Activated T-helper 17 cell treated with anti-CD3 and anti-CD28 coated beads, Interleukin-2, amount 50 U/mL, for 72 hours (primary cell): Measurements from ENCODE around the gene COX4I1. TPM values are rescaled to one million over a fixed set of nuclear protein-coding genes. Genes with fewer than 3 reads are reported as not detected.

Experiments used
- ATAC-seq: fragments of 150-1000 bp; cut with Tn5 transposase; replicated peaks from 2 replicates; pipeline ENCODE4 v1.10.0; 2021; ENCODE audit warnings: mild to moderate bottlenecking, moderate library complexity
- H3K27ac Mint-ChIP-seq: one replicate; pipeline ENCODE4 v1.8.0; 2022; ENCODE audit warnings: mixed read lengths
- H3K27me3 Mint-ChIP-seq: one replicate; pipeline ENCODE4 v1.8.0; 2022; ENCODE audit warnings: mixed read lengths
- H3K36me3 Mint-ChIP-seq: one replicate; pipeline ENCODE4 v1.8.0; 2022; ENCODE audit warnings: low read depth, mild to moderate bottlenecking, mixed read lengths
- H3K4me1 Mint-ChIP-seq: one replicate; pipeline ENCODE4 v1.8.0; 2022; ENCODE audit warnings: mixed read lengths
- H3K4me3 Mint-ChIP-seq: one replicate; pipeline ENCODE4 v1.8.0; 2022; ENCODE audit warnings: mild to moderate bottlenecking, mixed read lengths
- H3K9me3 Mint-ChIP-seq: one replicate; pipeline ENCODE4 v1.8.0; 2022; ENCODE audit warnings: mixed read lengths
- total RNA-seq, 2 donors: library from RNA; stranded (reverse); gene quantifications; one replicate each; pipeline ENCODE4 v1.2.3, GENCODE V29; 2022

The COX4I1 gene
- total RNA-seq, 2 donors from 2014 or later, result 415 to 467 TPM

DNA sequence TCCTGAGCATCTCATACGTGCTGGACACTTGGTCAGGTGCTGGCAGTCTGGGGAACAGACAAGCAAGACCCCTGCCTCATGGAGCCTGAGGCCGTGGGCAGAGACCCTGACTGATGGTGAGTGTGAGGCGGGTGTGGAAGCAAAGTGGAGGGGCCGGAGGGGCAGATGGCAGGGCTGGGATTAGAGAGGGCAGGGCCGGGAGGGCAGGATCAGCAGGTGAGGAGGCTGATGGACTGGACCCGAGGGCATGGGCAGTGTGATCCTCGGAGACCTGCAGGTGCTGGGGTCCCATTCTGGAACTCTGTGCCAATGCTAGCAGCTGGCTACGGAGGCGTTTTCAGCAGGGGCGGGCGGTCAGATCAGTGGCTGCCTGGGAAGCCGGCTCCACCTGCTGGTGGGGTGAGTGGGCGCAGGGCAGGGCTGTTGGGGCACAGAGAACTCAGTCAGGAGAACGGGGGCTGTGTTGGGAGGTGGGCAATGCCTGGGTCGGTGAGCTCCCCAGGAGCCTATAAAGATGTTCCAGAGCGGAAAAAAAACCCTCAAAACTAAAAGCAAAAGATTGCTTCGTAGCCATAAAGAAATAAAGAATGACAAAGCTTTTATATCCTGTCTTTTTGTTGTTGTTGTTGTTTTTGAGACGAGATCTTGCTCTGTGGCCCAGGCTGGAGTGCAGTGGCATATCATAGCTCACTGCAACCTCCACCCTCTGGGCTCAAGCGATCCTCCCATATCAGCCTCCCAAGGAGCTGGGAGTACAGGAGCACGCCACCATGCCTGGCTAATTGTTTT is 39.7 kb upstream of the COX4I1 start:
- H3K27ac Mint-ChIP-seq, result no peak overlapping the region

DNA sequence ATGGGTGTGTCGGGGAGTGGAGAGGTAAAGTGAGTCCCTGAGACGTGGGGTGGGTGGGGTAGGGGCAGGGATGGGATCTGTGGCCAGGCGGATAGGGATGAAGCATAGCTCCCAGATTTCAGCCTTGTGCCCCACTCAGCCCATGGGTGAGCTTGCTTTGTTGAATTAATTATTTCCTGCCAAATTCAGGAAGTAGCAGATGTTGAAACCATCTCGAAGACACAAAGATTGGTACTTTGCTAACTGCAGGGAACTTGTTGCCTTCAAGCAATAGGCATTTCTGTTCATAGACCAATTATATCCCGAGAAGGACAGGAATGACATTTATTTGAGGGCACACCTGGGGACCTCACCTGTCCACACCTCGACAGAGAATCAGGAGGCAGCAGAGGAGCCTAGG is 37.6 kb upstream of the COX4I1 start:
- H3K36me3 Mint-ChIP-seq, result no peaks in the 10 kb centered on the region
- no peak overlapping the region for H3K27ac Mint-ChIP-seq
- peaks cover 22% of the 10 kb centered on the region for H3K27me3 Mint-ChIP-seq
- ATAC-seq, result no peak
- no peaks in the 10 kb centered on the region for H3K9me3 Mint-ChIP-seq
- H3K4me3 Mint-ChIP-seq, result no peak overlapping the region
- peaks cover 4% of the 10 kb centered on the region for H3K4me1 Mint-ChIP-seq

More for the DNA sequence above, 39.7 kb upstream of the COX4I1 start:
- Mint-ChIP-seq H3K36me3 (no peaks in the 10 kb centered on the region), H3K27me3 (peaks cover 22% of the 10 kb centered on the region), H3K9me3 (no peaks in the 10 kb centered on the region), H3K4me1 (peaks cover 4% of the 10 kb centered on the region), H3K4me3 (no peak overlapping the region)
- ATAC-seq, result no peak

DNA sequence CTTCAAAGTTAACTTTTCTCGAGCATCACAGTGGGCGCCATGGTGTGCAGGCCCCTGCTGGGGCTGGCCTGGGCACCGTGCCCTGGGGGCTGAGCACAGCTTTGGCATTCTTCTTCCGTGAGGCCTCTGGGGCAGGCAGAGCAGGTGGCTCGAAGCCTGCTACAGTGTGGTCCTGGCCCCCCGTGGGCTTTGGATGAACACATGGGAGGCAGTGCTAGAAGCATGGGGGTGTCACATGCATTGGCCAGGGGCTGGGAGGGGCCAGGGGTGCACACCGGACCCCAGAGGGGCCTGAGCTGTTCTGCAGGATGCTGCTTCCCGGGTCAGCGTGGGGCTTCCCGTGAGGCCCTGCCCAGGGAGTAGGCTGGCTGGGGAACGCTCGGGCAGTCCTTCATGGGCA is 36.5 kb upstream of the COX4I1 start:
- Mint-ChIP-seq H3K36me3 (no peaks in the 10 kb centered on the region), H3K4me1 (no peaks in the 10 kb centered on the region), H3K4me3 (no peak overlapping the region), H3K27ac (no peak overlapping the region), H3K27me3 (peaks cover 25% of the 10 kb centered on the region), H3K9me3 (no peaks in the 10 kb centered on the region)
- ATAC-seq, result no peak

GRCh38 chr16:85763616-85764015 is 35.9 kb upstream of the COX4I1 start:
- no peak overlapping the region for H3K27ac Mint-ChIP-seq
- H3K4me1 Mint-ChIP-seq, result no peaks in the 10 kb centered on the region
- H3K36me3 Mint-ChIP-seq, result no peaks in the 10 kb centered on the region
- no peak for ATAC-seq
- no peak overlapping the region for H3K4me3 Mint-ChIP-seq
- H3K27me3 Mint-ChIP-seq, result peaks cover 24% of the 10 kb centered on the region
- no peaks in the 10 kb centered on the region for H3K9me3 Mint-ChIP-seq

GRCh38 chr16:85765211-85765610 is 34.3 kb upstream of the COX4I1 start:
- H3K36me3 Mint-ChIP-seq, result no peaks in the 10 kb centered on the region
- no peak overlapping the region for H3K27ac Mint-ChIP-seq
- no peak for ATAC-seq
- no peaks in the 10 kb centered on the region for H3K9me3 Mint-ChIP-seq
- no peak overlapping the region for H3K4me3 Mint-ChIP-seq
- H3K4me1 Mint-ChIP-seq, result no peaks in the 10 kb centered on the region
- H3K27me3 Mint-ChIP-seq, result peaks cover 9% of the 10 kb centered on the region

GRCh38 chr16:85765767-85766166 is 33.7 kb upstream of the COX4I1 start:
- ATAC-seq, result no peak
- Mint-ChIP-seq H3K36me3 (no peaks in the 10 kb centered on the region), H3K4me3 (no peak overlapping the region), H3K27me3 (peaks cover 6% of the 10 kb centered on the region), H3K27ac (no peak overlapping the region), H3K9me3 (no peaks in the 10 kb centered on the region), H3K4me1 (no peaks in the 10 kb centered on the region)

- H3K27me3 Mint-ChIP-seq, result peaks cover 2% of the 10 kb centered on the region
- no peaks in the 10 kb centered on the region for H3K9me3 Mint-ChIP-seq
- H3K4me1 Mint-ChIP-seq, result no peaks in the 10 kb centered on the region
- H3K36me3 Mint-ChIP-seq, result no peaks in the 10 kb centered on the region
- peak; percentile 31 for ATAC-seq
- no peak overlapping the region for H3K27ac Mint-ChIP-seq
- H3K4me3 Mint-ChIP-seq, result no peak overlapping the region
These were observed 32.0 kb upstream of the COX4I1 start for GRCh38 chr16:85767531-85767930.

GRCh38 chr16:85768199-85768598 is 31.3 kb upstream of the COX4I1 start:
- Mint-ChIP-seq H3K4me3 (no peak overlapping the region), H3K27me3 (peaks cover 2% of the 10 kb centered on the region), H3K27ac (no peak overlapping the region), H3K4me1 (no peaks in the 10 kb centered on the region), H3K36me3 (no peaks in the 10 kb centered on the region), H3K9me3 (no peaks in the 10 kb centered on the region)
- ATAC-seq, result no peak

DNA sequence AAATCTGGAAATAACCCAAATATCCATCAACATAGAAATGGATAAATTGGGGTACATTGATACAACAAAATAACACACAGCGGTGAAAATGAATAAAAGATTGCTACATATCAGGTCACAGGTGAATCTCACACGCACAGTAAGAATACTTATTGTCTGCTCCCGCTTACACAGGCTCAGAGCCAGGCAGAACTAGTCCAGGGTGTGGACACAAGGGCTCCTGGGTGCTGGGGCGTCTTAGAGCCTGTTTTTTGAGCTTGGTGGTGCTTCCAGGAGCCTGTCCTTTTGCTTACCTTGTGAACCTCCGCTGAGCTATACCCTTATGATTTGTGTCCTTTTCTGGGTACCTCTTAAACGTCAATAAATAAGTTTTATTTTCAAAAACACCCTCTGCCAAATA is 28.8 kb upstream of the COX4I1 start:
- Mint-ChIP-seq H3K36me3 (no peaks in the 10 kb centered on the region), H3K4me3 (no peak overlapping the region), H3K27me3 (peaks cover 2% of the 10 kb centered on the region), H3K4me1 (no peaks in the 10 kb centered on the region), H3K27ac (no peak overlapping the region), H3K9me3 (no peaks in the 10 kb centered on the region)
- no peak for ATAC-seq

DNA sequence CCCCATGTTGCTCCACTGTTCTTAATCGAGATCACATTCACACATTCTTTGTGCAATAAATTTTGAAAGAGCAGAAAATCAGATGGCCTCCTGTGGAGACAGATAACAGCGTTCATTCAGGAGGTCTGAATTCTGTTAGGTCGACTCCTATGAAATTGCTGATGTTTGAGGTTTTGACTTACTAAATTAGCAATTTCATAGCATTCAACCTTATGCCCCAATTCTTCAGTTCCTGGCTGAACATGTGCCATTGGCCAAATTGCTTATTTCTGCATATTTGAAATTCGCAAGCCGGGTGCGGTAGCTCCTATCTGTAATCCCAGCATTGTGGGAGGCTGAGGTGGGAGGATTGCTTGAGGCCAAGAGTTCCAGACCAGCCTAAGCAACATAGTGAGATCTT is 26.5 kb upstream of the COX4I1 start:
- H3K27ac Mint-ChIP-seq, result no peak overlapping the region
- H3K9me3 Mint-ChIP-seq, result no peaks in the 10 kb centered on the region
- H3K4me1 Mint-ChIP-seq, result no peaks in the 10 kb centered on the region
- H3K4me3 Mint-ChIP-seq, result no peak overlapping the region
- no peaks in the 10 kb centered on the region for H3K27me3 Mint-ChIP-seq
- no peak for ATAC-seq
- H3K36me3 Mint-ChIP-seq, result peaks cover 19% of the 10 kb centered on the region

- peaks cover 30% of the 10 kb centered on the region for H3K36me3 Mint-ChIP-seq
- H3K9me3 Mint-ChIP-seq, result no peaks in the 10 kb centered on the region
- no peak overlapping the region for H3K27ac Mint-ChIP-seq
- no peaks in the 10 kb centered on the region for H3K4me1 Mint-ChIP-seq
- ATAC-seq, result no peak
- H3K27me3 Mint-ChIP-seq, result no peaks in the 10 kb centered on the region
- no peak overlapping the region for H3K4me3 Mint-ChIP-seq
These were observed 25.4 kb upstream of the COX4I1 start for GRCh38 chr16:85774136-85774535.

GRCh38 chr16:85774811-85775210 is 24.7 kb upstream of the COX4I1 start:
- no peaks in the 10 kb centered on the region for H3K27me3 Mint-ChIP-seq
- H3K4me3 Mint-ChIP-seq, result no peak overlapping the region
- no peaks in the 10 kb centered on the region for H3K4me1 Mint-ChIP-seq
- H3K27ac Mint-ChIP-seq, result no peak overlapping the region
- ATAC-seq, result no peak
- peaks cover 36% of the 10 kb centered on the region for H3K36me3 Mint-ChIP-seq
- H3K9me3 Mint-ChIP-seq, result no peaks in the 10 kb centered on the region

DNA sequence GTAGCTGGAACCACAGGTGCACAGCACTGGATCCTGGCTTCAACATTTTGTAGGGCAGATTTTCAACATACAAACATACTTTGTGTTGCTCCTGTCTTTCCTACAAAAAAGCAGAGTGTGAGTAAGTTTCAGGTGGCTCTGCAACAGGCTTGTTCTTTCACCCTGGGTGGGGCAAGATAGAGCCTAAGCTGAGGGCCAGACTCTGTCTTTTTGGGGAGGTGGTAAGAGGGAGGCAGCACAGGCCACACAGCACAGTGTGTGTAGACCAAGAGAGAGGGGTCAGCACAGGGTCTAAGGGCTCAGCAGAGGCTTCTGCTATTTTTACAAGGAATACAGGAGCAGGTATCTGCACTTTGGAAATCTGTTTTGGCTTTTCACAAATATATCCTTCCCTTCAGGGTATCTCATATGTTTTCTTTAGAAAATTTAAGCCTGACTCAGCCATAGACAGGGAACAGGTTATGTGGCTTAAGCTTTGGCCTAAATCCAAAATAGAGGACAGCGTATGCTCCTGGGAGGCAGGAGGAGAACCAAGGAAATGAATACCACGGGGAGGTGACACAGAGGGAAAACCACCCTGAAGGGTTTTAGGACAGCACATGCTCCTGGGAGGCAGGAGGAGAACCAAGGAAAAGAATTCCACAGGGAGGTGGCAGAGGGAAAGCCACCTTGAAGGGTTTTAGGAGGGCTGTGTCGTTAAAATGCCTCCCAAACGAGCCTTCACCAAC is 21.7 kb upstream of the COX4I1 start:
- no peak for ATAC-seq
- Mint-ChIP-seq H3K4me3 (no peak overlapping the region), H3K4me1 (peaks cover 8% of the 10 kb centered on the region), H3K27ac (no peak overlapping the region), H3K9me3 (no peaks in the 10 kb centered on the region), H3K36me3 (peaks cover 66% of the 10 kb centered on the region), H3K27me3 (no peaks in the 10 kb centered on the region)

DNA sequence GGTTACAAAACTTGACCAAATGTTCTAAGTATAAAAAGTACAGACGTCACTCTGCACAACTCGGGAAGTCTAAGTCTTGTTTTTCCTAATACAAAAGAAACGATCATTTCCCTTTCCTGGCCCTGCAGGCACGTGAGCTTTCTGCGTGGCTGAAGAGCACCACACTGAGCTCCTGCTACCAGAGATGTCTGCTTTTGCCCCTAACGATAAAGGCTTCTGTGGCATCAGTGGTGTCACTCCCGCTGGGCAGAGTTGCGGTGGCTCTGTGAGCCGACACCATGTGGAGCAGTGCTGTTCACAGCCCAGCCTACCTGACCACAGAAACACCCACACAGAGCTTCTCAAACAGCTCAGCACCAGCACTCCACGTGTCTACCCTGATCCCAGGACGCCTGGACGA is 20.6 kb upstream of the COX4I1 start:
- H3K4me1 Mint-ChIP-seq, result peaks cover 13% of the 10 kb centered on the region
- H3K27ac Mint-ChIP-seq, result no peak overlapping the region
- H3K27me3 Mint-ChIP-seq, result no peaks in the 10 kb centered on the region
- no peak overlapping the region for H3K4me3 Mint-ChIP-seq
- H3K9me3 Mint-ChIP-seq, result no peaks in the 10 kb centered on the region
- peaks cover 75% of the 10 kb centered on the region for H3K36me3 Mint-ChIP-seq
- ATAC-seq, result peak; percentile 80

GRCh38 chr16:85780281-85780680 is 19.2 kb upstream of the COX4I1 start:
- Mint-ChIP-seq H3K4me1 (peaks cover 13% of the 10 kb centered on the region), H3K36me3 (peaks cover 87% of the 10 kb centered on the region), H3K27ac (no peak overlapping the region), H3K9me3 (no peaks in the 10 kb centered on the region), H3K4me3 (no peak overlapping the region), H3K27me3 (no peaks in the 10 kb centered on the region)
- ATAC-seq, result no peak
